Spinal cord (tissue), 10 donors: ENCODE measurements around the gene NPAS2. TPM values are rescaled to one million over a fixed set of nuclear protein-coding genes. Genes with fewer than 3 reads are reported as not detected.

Experiments
- DNase-seq, 6 donors: peaks; one replicate each; pipeline versions ENCODE4 v3.0.0 to v3.0.0-alpha.2; 2013 to 2015; ENCODE audit warnings: low spot score in 6 of 6, low read depth in 4 of 6
- H3K27ac ChIP-seq: one replicate; pipeline ENCODE4 v1.5.1; 2013; ENCODE audit warnings: low read depth, low read length, control low read depth
- H3K27me3 ChIP-seq: one replicate; pipeline ENCODE4 v1.6.1; 2013; ENCODE audit warnings: low read length; ENCODE audit not compliant: control insufficient read depth, insufficient read depth
- H3K36me3 ChIP-seq: one replicate; pipeline ENCODE4 v1.6.1; 2013; ENCODE audit warnings: low read length; ENCODE audit not compliant: control insufficient read depth, insufficient read depth
- H3K4me1 ChIP-seq: one replicate; pipeline ENCODE4 v1.6.1; 2013; ENCODE audit warnings: low read length; ENCODE audit not compliant: control insufficient read depth, insufficient read depth
- H3K4me3 ChIP-seq: one replicate; pipeline ENCODE4 v1.5.1; 2013; ENCODE audit warnings: low read depth, low read length, control low read depth
- H3K9me3 ChIP-seq: one replicate; pipeline ENCODE4 v1.6.1; 2013; ENCODE audit warnings: low read length; ENCODE audit not compliant: control insufficient read depth, insufficient read depth
- WGBS: methylation state at CpG from one replicate; pipeline ENCODE4 v1.1.5; 2013; ENCODE audit warnings: missing lambda C conversion rate; ENCODE audit not compliant: insufficient coverage; 5-methylcytosine and 5-hydroxymethylcytosine counted together
- polyA plus RNA-seq, 2 donors: library from polyadenylated mRNA; unstranded; fragments of 120-200 nt; gene quantifications; one replicate each; pipeline ENCODE4 v1.2.1, GENCODE V29; 2013; ENCODE audit not compliant: insufficient read length in 2 of 2
- total RNA-seq, 2 donors: library from RNA; depleted of rRNA in 1 of 2; stranded (reverse); fragments of 120-200 nt in 1 of 2; fragments of >200 nt in 1 of 2; gene quantifications; one replicate each; pipeline versions ENCODE4 v1.2.3 to v1.2.4, GENCODE V29; 2013 to 2014
- donor health status: healthy.

Gene NPAS2
- total and polyA plus RNA-seq, 4 donors: 6.4 to 24.6 (median 14.6) TPM

DNA sequence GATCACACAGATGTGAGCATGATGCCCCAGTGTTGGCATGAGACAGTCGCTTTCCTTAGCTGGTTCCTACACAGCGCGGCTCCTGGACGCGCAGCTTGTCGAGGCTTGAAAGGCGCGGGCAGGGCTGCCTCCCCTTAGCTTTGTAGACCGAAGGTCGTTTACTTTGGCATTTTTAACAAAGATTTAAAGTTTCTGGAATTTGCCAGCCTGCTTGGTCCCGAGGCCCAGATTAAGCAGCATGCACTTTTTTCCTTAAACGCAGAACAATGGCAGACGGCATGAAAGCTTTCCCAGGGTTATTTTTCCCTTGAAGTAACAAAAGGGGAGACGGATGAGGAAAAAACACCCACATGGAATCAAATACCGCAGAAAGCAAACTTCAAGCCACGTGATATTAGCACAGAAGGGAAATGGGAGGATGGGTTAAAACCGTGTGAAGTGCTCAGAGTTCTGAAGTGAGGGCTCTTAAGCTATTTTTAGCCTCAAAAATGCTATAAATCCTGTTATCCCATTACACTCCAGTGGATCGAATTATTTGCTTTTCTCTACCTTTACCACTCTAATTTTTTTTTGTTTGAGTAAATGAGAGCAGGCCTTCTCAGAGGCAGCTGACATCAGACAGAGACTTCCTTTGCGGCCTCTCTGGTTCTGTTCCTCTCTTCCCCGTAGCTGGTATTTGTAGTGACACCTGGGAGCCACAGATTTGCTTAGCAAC lies 55.7 kb downstream of the NPAS2 start:
- Histone ChIP-seq H3K36me3 (no peaks in the 10 kb centered on the region), H3K9me3 (no peaks in the 10 kb centered on the region), H3K4me1 (peaks cover 16% of the 10 kb centered on the region), H3K27ac (peak overlapping the region; percentile 41), H3K4me3 (no peak overlapping the region), H3K27me3 (no peaks in the 10 kb centered on the region)
- DNase-seq: peak in 2 of 6 donors; percentile 57 to 64
- 36% methylated on average over 13 of the region's 20 CpGs for WGBS

- WGBS: 93% methylated on average over 15 of the region's 15 CpGs
- Histone ChIP-seq H3K9me3 (no peaks in the 10 kb centered on the region), H3K36me3 (no peaks in the 10 kb centered on the region), H3K4me3 (no peak overlapping the region), H3K4me1 (peaks cover 22% of the 10 kb centered on the region), H3K27me3 (no peaks in the 10 kb centered on the region), H3K27ac (peak overlapping the region; percentile 41)
- no peak for DNase-seq
Measured at GRCh38 chr2:100876231-100876860, 56.4 kb downstream of the NPAS2 start.

DNA sequence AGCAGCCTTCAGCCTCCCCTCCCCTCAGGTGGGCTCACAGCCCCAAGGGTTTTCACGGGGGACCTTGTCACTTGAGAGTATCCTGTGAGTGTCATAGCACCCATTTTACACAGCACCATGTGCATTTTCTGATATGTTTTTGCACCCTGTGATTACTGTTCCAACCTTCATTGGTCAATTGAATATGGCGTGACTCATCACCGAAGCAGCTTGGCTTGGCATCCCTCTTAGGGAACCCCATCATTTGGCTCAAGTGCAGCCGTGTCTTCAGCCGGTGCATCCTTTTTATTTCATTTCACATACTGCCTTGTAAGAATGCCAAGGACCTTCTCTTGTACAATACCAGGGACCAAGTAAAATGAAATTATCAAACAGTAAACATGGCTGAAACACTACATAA lies 57.6 kb downstream of the NPAS2 start:
- no peak overlapping the region for H3K27ac ChIP-seq

DNA sequence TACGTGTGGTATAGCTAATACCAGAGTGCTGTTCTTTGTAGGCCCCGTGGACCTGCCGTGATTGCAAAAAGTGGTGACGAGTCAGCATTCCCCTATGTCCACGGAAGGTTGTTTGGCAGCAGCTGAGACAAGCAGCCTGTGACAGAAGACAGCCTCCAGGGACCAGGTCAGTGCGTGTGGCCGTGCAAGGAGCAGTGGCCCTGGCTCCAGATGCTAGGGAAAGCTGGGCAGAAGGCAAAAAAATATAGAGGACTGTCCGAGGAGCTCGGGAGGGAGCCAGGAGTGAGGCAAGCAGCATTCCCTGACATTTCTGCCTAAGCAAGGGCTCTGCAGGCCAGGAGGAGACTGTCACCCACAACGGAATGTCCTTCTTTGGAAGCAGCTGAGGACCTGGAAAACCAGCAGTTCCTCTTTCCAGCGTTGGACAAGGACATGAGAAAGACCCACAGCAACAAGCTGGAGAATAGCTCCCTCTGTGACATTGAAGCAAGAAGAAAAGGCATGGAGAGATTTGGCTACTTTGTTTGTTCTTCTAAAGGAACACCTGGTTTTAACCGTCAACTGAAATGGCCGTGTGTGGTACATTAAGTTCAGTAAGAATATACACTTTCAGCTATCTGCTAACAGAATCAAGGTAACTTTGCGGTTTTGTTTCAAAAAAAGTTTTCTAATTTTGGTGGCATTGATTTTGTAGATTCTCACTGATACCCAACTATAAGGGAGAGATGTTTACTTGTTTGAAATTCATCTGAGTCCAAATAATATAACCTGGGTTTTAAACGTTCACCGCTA lies 58.3 kb downstream of the NPAS2 start:
- Histone ChIP-seq H3K36me3 (no peaks in the 10 kb centered on the region), H3K27ac (no peak overlapping the region), H3K9me3 (no peaks in the 10 kb centered on the region), H3K27me3 (no peaks in the 10 kb centered on the region), H3K4me1 (peaks cover 27% of the 10 kb centered on the region), H3K4me3 (no peak overlapping the region)
- DNase-seq: no peak
- 53% methylated on average over 11 of the region's 16 CpGs for WGBS

More for the DNA sequence above, 57.6 kb downstream of the NPAS2 start:
- Histone ChIP-seq H3K9me3 (no peaks in the 10 kb centered on the region), H3K4me1 (peaks cover 27% of the 10 kb centered on the region), H3K36me3 (no peaks in the 10 kb centered on the region), H3K4me3 (no peak overlapping the region), H3K27me3 (no peaks in the 10 kb centered on the region)
- no peak for DNase-seq
- WGBS: 96% methylated on average over 2 of the region's 5 CpGs

- H3K36me3 ChIP-seq: no peaks in the 10 kb centered on the region
- no peaks in the 10 kb centered on the region for H3K27me3 ChIP-seq
- H3K4me1 ChIP-seq: peaks cover 27% of the 10 kb centered on the region
- no peak overlapping the region for H3K27ac ChIP-seq
- no peaks in the 10 kb centered on the region for H3K9me3 ChIP-seq
- DNase-seq: no peak
- 100% methylated on average over 2 of the region's 3 CpGs for WGBS
- no peak overlapping the region for H3K4me3 ChIP-seq
Measured at GRCh38 chr2:100879296-100879695, 59.4 kb downstream of the NPAS2 start.

GRCh38 chr2:100880036-100880435 lies 60.1 kb downstream of the NPAS2 start:
- DNase-seq: peak in 1 of 6 donors; percentile 71
- H3K36me3 ChIP-seq: no peaks in the 10 kb centered on the region
- no peaks in the 10 kb centered on the region for H3K9me3 ChIP-seq
- H3K4me3 ChIP-seq: no peak overlapping the region
- no peak overlapping the region for H3K27ac ChIP-seq
- no peaks in the 10 kb centered on the region for H3K27me3 ChIP-seq
- peaks cover 27% of the 10 kb centered on the region for H3K4me1 ChIP-seq
- WGBS: 67% methylated on average over 1 of the region's 5 CpGs

- WGBS: 81% methylated on average over 6 of the region's 7 CpGs
- Histone ChIP-seq H3K27me3 (no peaks in the 10 kb centered on the region), H3K36me3 (no peaks in the 10 kb centered on the region), H3K4me3 (no peak overlapping the region), H3K27ac (no peak overlapping the region), H3K4me1 (peaks cover 23% of the 10 kb centered on the region), H3K9me3 (no peaks in the 10 kb centered on the region)
- no peak for DNase-seq
Measured at GRCh38 chr2:100880730-100881129, 60.8 kb downstream of the NPAS2 start.

GRCh38 chr2:100882645-100883613 lies 63.0 kb downstream of the NPAS2 start:
- 73% methylated on average over 7 of the region's 11 CpGs for WGBS
- no peak overlapping the region for H3K4me3 ChIP-seq
- no peaks in the 10 kb centered on the region for H3K36me3 ChIP-seq
- DNase-seq: no peak
- no peaks in the 10 kb centered on the region for H3K9me3 ChIP-seq
- no peak overlapping the region for H3K27ac ChIP-seq
- H3K27me3 ChIP-seq: no peaks in the 10 kb centered on the region
- H3K4me1 ChIP-seq: peaks cover 26% of the 10 kb centered on the region

- H3K4me1 ChIP-seq: peaks cover 26% of the 10 kb centered on the region
- WGBS: no CpG with 5 or more reads among the region's 3 CpGs
- no peak for DNase-seq
- no peaks in the 10 kb centered on the region for H3K9me3 ChIP-seq
- H3K27me3 ChIP-seq: no peaks in the 10 kb centered on the region
- no peaks in the 10 kb centered on the region for H3K36me3 ChIP-seq
- H3K27ac ChIP-seq: no peak overlapping the region
- no peak overlapping the region for H3K4me3 ChIP-seq
Measured at GRCh38 chr2:100884145-100884621, 64.2 kb downstream of the NPAS2 start.
